GM10266 (cell line): ENCODE measurements around the gene JMJD4.
"Not testable (repeated sequence)": the region's sequence is repeated elsewhere in the genome, so short reads cannot be mapped to it uniquely, and the experiment has no call there.

Experiments
- DNase-seq: peaks from one replicate; pipeline ENCODE4 v3.0.0; 2012; ENCODE audit errors: extremely low spot score
- CTCF ChIP-seq: IDR thresholded peaks from 2 replicates; pipeline ENCODE4 v1.5.1; 2012; ENCODE audit warnings: mild to moderate bottlenecking, low read depth; ENCODE audit not compliant: control insufficient read depth, insufficient read depth; ENCODE audit errors: missing control alignments

The JMJD4 gene

GRCh38 chr1:227707846-227708245 is 27.3 kb downstream of the JMJD4 start:
- no peak for DNase-seq
- no peak for TF ChIP-seq CTCF

GRCh38 chr1:227701631-227702030 is 33.5 kb downstream of the JMJD4 start:
- not testable (repeated sequence) for DNase-seq

- TF ChIP-seq CTCF = no peak
- no peak for DNase-seq
Measured at GRCh38 chr1:227697321-227697864, 37.7 kb downstream of the JMJD4 start.

GRCh38 chr1:227685807-227686206 is 49.3 kb downstream of the JMJD4 start:
- no peak for DNase-seq
- TF ChIP-seq CTCF = no peak
